OCI-LY3 (cell line): ENCODE results near the gene RFC4.

Experiments
- H2AFZ ChIP-seq: fragments of 200-600, 300-600 bp; shearing (Covaris generic); 2 replicates; pipeline ENCODE4 v1.6.0; 2014; ENCODE audit warnings: antibody characterized with exemption, low read depth, low read length
- H3K27ac ChIP-seq: fragments of 200-600, 300-600 bp; sonication (generic); 2 replicates; pipeline ENCODE4 v1.5.1; 2014; ENCODE audit warnings: mild to moderate bottlenecking, low read length, moderate library complexity, mixed read lengths
- H3K27me3 ChIP-seq: fragments of 200-600, 300-600 bp; sonication (generic); 2 replicates; pipeline ENCODE4 v1.6.1; 2014; ENCODE audit warnings: low read depth, low read length, mixed read lengths
- H3K36me3 ChIP-seq: fragments of 200-600, 300-600 bp; sonication (generic); replicated peaks from 2 replicates; pipeline ENCODE3; 2014; ENCODE audit warnings: low read depth, low read length, mixed read lengths
- H3K4me1 ChIP-seq: fragments of 300-600, 200-600 bp; sonication (generic); 2 replicates; pipeline ENCODE4 v1.6.1; 2014; ENCODE audit warnings: low read length, mixed read lengths
- H3K4me2 ChIP-seq: fragments of 200-600, 300-600 bp; sonication (generic); 2 replicates; pipeline ENCODE4 v1.6.1; 2014; ENCODE audit warnings: low read length, mixed read lengths
- H3K4me3 ChIP-seq: fragments of 300-600, 200-600 bp; sonication (generic); 2 replicates; pipeline ENCODE4 v1.5.1; 2014; ENCODE audit warnings: antibody characterized with exemption, mild to moderate bottlenecking, low read length, moderate library complexity
- H3K79me2 ChIP-seq: fragments of 300-600, 200-600 bp; shearing (Covaris generic); 2 replicates; pipeline ENCODE4 v1.6.1; 2014; ENCODE audit warnings: mild to moderate bottlenecking, low read length, mixed read lengths
- H3K9ac ChIP-seq: fragments of 300-600, 200-600 bp; shearing (Covaris generic); 2 replicates; pipeline ENCODE4 v1.6.0; 2014; ENCODE audit warnings: mild to moderate bottlenecking, low read length, moderate library complexity
- H3K9me3 ChIP-seq: fragments of 200-600, 300-600 bp; shearing (Covaris generic); 2 replicates; pipeline ENCODE4 v1.6.1; 2014; ENCODE audit warnings: low read length, mixed read lengths; ENCODE audit not compliant: insufficient read depth
- H4K20me1 ChIP-seq: fragments of 200-600, 300-600 bp; sonication (generic); 2 replicates; pipeline ENCODE4 v1.6.1; 2016; ENCODE audit warnings: low read length, mixed read lengths; ENCODE audit not compliant: insufficient read depth
- CTCF ChIP-seq: fragments of 200-600, 300-600 bp; sonication (generic); IDR thresholded peaks from 2 replicates; pipeline ENCODE4 v1.5.1; 2014; ENCODE audit warnings: antibody characterized with exemption, low read length, low read depth
- EZH2phosphoT487 ChIP-seq: fragments of 200-600 bp; shearing (Covaris generic); IDR thresholded peaks from 2 replicates; pipeline ENCODE4 v1.6.1; 2018; ENCODE audit warnings: antibody characterized with exemption, mixed run types, low read depth

RFC4 gene

DNA sequence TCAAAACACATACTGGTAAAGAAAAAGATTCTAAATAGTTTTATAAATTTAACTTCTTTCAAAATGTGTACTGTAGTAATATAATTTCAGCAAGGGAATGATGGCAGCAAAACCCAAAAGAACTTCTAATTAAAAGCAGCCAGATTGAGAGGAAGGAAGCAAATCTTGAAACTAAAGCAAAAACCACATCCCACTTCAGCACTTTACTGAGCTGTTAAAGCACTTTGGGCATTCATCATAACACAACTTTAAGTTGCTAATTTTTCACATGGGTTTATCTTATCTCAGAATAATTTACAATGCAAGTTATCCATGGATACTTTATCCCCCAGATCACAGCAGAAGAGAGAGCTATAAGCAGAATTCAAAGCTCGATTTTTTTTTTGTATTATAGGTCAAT is 6.0 kb downstream of the RFC4 start:
- Histone ChIP-seq H3K27ac (no peak overlapping the region), H3K36me3 (peaks cover 58% of the 10 kb centered on the region)
- TF ChIP-seq EZH2phosphoT487 (no peak), CTCF (no peak)

DNA sequence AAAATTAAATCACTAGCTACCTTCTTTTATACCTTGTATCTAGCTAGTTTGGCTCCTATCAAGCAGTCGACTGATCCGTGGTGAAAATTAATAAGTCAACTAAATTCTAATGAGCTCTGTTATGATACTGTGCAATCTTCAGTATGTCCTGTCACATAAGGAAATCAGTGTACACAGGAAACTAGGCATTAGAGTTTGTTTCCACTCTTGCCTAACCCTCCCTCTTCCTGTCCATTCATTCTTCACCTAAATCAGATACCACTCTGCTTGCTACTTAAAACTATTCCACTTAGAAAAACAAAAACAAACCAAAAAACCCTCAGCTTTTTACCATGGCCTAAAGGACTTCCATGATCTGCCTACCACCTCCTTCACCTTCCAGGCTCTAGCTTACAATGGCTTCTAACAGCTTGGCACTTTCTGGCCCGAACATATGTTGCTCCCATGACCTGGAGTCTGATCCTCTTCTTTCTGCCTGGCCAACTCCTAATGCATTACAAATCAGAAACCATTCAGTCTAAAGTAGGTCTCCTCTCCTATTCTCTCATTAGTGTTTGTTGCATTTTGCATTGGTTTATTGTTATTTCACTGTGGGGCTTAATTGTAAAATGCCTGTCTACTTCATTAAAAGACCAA is 7.9 kb downstream of the RFC4 start:
- peaks cover 26% of the 10 kb centered on the region for H3K79me2 ChIP-seq
- H3K9ac ChIP-seq, result no peak overlapping the region
- no peaks in the 10 kb centered on the region for H3K4me1 ChIP-seq
- no peaks in the 10 kb centered on the region for H4K20me1 ChIP-seq
- H3K4me2 ChIP-seq, result no peak overlapping the region
- peaks cover 61% of the 10 kb centered on the region for H3K36me3 ChIP-seq
- H3K27me3 ChIP-seq, result no peaks in the 10 kb centered on the region
- TF ChIP-seq CTCF (no peak), EZH2phosphoT487 (no peak)
- no peaks in the 10 kb centered on the region for H3K9me3 ChIP-seq
- H3K27ac ChIP-seq, result no peak overlapping the region
- no peak overlapping the region for H2AFZ ChIP-seq
- H3K4me3 ChIP-seq, result no peak overlapping the region

More for the DNA sequence above, 6.0 kb downstream of the RFC4 start:
- Histone ChIP-seq H3K27me3 (no peaks in the 10 kb centered on the region), H4K20me1 (no peaks in the 10 kb centered on the region), H3K4me1 (peaks cover 6% of the 10 kb centered on the region), H2AFZ (no peak overlapping the region), H3K9me3 (no peaks in the 10 kb centered on the region), H3K4me3 (no peak overlapping the region), H3K4me2 (no peak overlapping the region), H3K9ac (no peak overlapping the region), H3K79me2 (peaks cover 39% of the 10 kb centered on the region)

DNA sequence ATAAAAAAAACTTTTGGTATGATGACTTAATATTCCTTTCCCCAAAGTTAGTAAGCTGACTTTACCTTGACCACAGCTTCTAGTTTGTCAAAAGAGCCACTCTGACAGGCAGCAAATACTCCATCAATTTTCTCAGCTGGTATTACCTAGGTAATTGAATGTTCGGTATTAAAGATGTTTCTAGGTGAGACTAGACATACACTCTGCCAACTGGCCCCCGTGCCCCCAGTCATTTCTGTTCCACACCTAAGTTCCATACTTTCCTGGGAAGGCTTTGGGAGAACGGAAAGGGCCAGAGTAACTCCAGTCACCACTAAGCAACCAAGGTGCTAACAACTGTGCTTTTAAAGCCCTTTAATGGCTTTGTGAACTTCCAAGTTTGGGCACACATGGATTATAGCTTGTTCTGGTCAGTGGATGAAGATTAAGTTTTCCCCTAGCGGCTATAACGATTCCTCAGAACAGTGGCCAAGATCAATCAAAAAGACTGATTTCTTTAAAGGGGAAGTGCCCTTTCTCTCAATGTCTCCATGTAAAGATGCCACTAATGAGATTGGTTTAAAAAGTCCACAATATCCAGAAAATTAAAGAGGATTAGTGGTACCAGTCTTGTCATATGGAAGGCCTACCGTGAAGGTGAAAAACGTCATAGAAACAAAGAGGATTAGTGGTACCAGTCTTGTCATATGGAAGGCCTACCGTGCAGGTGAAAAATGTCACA is 15.9 kb downstream of the RFC4 start:
- Histone ChIP-seq H3K4me1 (peaks cover 25% of the 10 kb centered on the region), H4K20me1 (peaks cover 52% of the 10 kb centered on the region), H3K36me3 (peaks cover 77% of the 10 kb centered on the region), H3K27ac (peak overlapping the region; percentile 34), H3K4me2 (no peak overlapping the region), H3K9ac (no peak overlapping the region), H3K27me3 (no peaks in the 10 kb centered on the region), H3K79me2 (peaks cover 33% of the 10 kb centered on the region), H3K9me3 (no peaks in the 10 kb centered on the region), H2AFZ (no peak overlapping the region), H3K4me3 (no peak overlapping the region)
- TF ChIP-seq CTCF, result no peak; the same call in 1 of the 2 replicates
- no peak for TF ChIP-seq EZH2phosphoT487

- H3K4me1 ChIP-seq, result peaks cover 32% of the 10 kb centered on the region
- H4K20me1 ChIP-seq, result peaks cover 59% of the 10 kb centered on the region
- TF ChIP-seq CTCF, result no peak
- no peak for TF ChIP-seq EZH2phosphoT487
- H2AFZ ChIP-seq, result no peak overlapping the region
- H3K9me3 ChIP-seq, result no peaks in the 10 kb centered on the region
- H3K27me3 ChIP-seq, result no peaks in the 10 kb centered on the region
- H3K4me2 ChIP-seq, result no peak overlapping the region
- peaks cover 41% of the 10 kb centered on the region for H3K79me2 ChIP-seq
- H3K4me3 ChIP-seq, result no peak overlapping the region
- H3K9ac ChIP-seq, result no peak overlapping the region
- peaks cover 81% of the 10 kb centered on the region for H3K36me3 ChIP-seq
- H3K27ac ChIP-seq, result peak overlapping the region; percentile 34; the same call in 1 of the 2 replicates
These were observed 16.6 kb downstream of the RFC4 start for GRCh38 chr3:186789554-186790260.
